Left lung (tissue), 10 donors: ENCODE data around the gene RNF125. TPM values are rescaled to one million over a fixed set of nuclear protein-coding genes. Genes with fewer than 3 reads are reported as not detected.
A peak's percentile ranks its signal among the peaks of the same experiment; 100 is the strongest.

Experiments
- ATAC-seq: fragments of 200-7000 bp; cut with Tn5 transposase; one replicate; pipeline ENCODE4 v1.9.1; 2020; ENCODE audit warnings: moderate library complexity
- DNase-seq, 4 donors: peaks; one replicate each; pipeline ENCODE4 v3.0.0-alpha.2; 2013 to 2020
- H3K27ac ChIP-seq, 2 donors: fragments of 200-600 bp; sonication (generic) in 1 of 2; one replicate each; pipeline versions ENCODE4 v1.5.0 to v1.8.0; 2020 to 2021
- H3K27me3 ChIP-seq, 2 donors: fragments of 200-600 bp; sonication (generic) in 1 of 2; one replicate each; pipeline versions ENCODE4 v1.5.0 to v1.8.0; 2020 to 2021
- H3K36me3 ChIP-seq, 2 donors: fragments of 200-600 bp; sonication (generic) in 1 of 2; one replicate each; pipeline versions ENCODE4 v1.5.0 to v1.8.0; 2020 to 2021
- H3K4me1 ChIP-seq, 2 donors: fragments of 200-600 bp; one replicate each; pipeline ENCODE4 v1.8.0; 2021
- H3K4me3 ChIP-seq, 2 donors: fragments of 200-600 bp; sonication (generic) in 1 of 2; one replicate each; pipeline versions ENCODE4 v1.5.0 to v1.8.0; 2020 to 2021; ENCODE audit warnings: mild to moderate bottlenecking in 1 of 2
- H3K9me3 ChIP-seq, 2 donors: fragments of 200-600 bp; sonication (generic) in 1 of 2; one replicate each; pipeline versions ENCODE4 v1.5.0 to v1.8.0; 2020 to 2021
- CTCF ChIP-seq, 2 donors: fragments of 200-600 bp; sonication (generic) in 1 of 2; IDR thresholded peaks; one replicate each; pipeline versions ENCODE4 v1.5.0 to v1.8.0; 2021; ENCODE audit warnings: antibody characterized with exemption in 2 of 2
- intact Hi-C, 2 donors: fragments of 100-400 bp; cut with DNase I; formaldehyde crosslinking; loops; one replicate each; pipeline versions ENCODE4 v1.11.2 to v1.14.2; 2022
- polyA plus RNA-seq, 6 donors: library from polyadenylated mRNA; unstranded; fragments of 120-200 nt; gene quantifications; one replicate each; pipeline ENCODE4 v1.2.1, GENCODE V29; 2013; ENCODE audit not compliant: insufficient read length in 6 of 6
- total RNA-seq, 2 donors: library from RNA; stranded (reverse); fragmentation: NEBNext Ultra II Directional; extraction: Animal tissue kit (Norgen Biotek cat#: 25700); gene quantifications; one replicate each; pipeline ENCODE4 v1.2.1, GENCODE V29; 2021
- donor health status: DM: no; HTN: yes; CAD: no.
- donor health status: DM: no; HTN: no; CAD: no.

Gene RNF125
- total and polyA plus RNA-seq, 8 donors: 4.3 to 9.7 (median 8.1) TPM

- peak overlapping the region in 1 of 2 donors; percentile 63 for H3K27ac ChIP-seq
- no peaks in the 10 kb centered on the region for H3K9me3 ChIP-seq
- no peaks in the 10 kb centered on the region for H3K27me3 ChIP-seq
- peaks cover 0 to 37% of the 10 kb centered on the region in 2 donors for H3K36me3 ChIP-seq
- H3K4me3 ChIP-seq: no peak overlapping the region
- H3K4me1 ChIP-seq: peaks cover 0 to 16% of the 10 kb centered on the region in 2 donors
- TF ChIP-seq CTCF (IDR thresholded peaks at IDR 0.05): no peak
- intact Hi-C loops: no loop called here
- DNase-seq (no peak), ATAC-seq (no peak)
Observed at GRCh38 chr18:32110005-32110404, 91.4 kb downstream of the RNF125 start.

- peaks cover 0 to 16% of the 10 kb centered on the region in 2 donors for H3K4me1 ChIP-seq
- no peak for DNase-seq
- intact Hi-C loops: no loop called here
- H3K27me3 ChIP-seq: no peaks in the 10 kb centered on the region
- no peak overlapping the region for H3K4me3 ChIP-seq
- no peak for ATAC-seq
- no peak for TF ChIP-seq CTCF (IDR thresholded peaks at IDR 0.05)
- no peaks in the 10 kb centered on the region for H3K9me3 ChIP-seq
- H3K36me3 ChIP-seq: peaks cover 0 to 50% of the 10 kb centered on the region in 2 donors
- peak overlapping the region in 1 of 2 donors; percentile 63 for H3K27ac ChIP-seq
Observed at GRCh38 chr18:32111706-32112105, 93.1 kb downstream of the RNF125 start.

GRCh38 chr18:32112826-32113225 lies 94.2 kb downstream of the RNF125 start:
- H3K4me1 ChIP-seq: peaks cover 0 to 16% of the 10 kb centered on the region in 2 donors
- TF ChIP-seq CTCF (IDR thresholded peaks at IDR 0.05): no peak
- H3K9me3 ChIP-seq: no peaks in the 10 kb centered on the region
- DNase-seq (no peak), ATAC-seq (no peak)
- no peak overlapping the region for H3K27ac ChIP-seq
- intact Hi-C loops: no loop called here
- H3K36me3 ChIP-seq: peaks cover 0 to 57% of the 10 kb centered on the region in 2 donors
- H3K27me3 ChIP-seq: no peaks in the 10 kb centered on the region
- no peak overlapping the region for H3K4me3 ChIP-seq

GRCh38 chr18:32114293-32114942 lies 95.8 kb downstream of the RNF125 start:
- Histone ChIP-seq H3K9me3 (no peaks in the 10 kb centered on the region), H3K36me3 (peaks cover 0 to 73% of the 10 kb centered on the region in 2 donors), H3K4me3 (no peak overlapping the region), H3K4me1 (peaks cover 0 to 16% of the 10 kb centered on the region in 2 donors), H3K27me3 (no peaks in the 10 kb centered on the region), H3K27ac (no peak overlapping the region)
- DNase-seq (peak in 1 of 4 donors; percentile 4), ATAC-seq (no peak)
- intact Hi-C loops: no loop called here
- no peak for TF ChIP-seq CTCF (IDR thresholded peaks at IDR 0.05)

- no peaks in the 10 kb centered on the region for H3K4me1 ChIP-seq
- H3K9me3 ChIP-seq: no peaks in the 10 kb centered on the region
- DNase-seq (no peak), ATAC-seq (no peak)
- no peak overlapping the region for H3K4me3 ChIP-seq
- H3K36me3 ChIP-seq: peaks cover 0 to 72% of the 10 kb centered on the region in 2 donors
- H3K27me3 ChIP-seq: no peaks in the 10 kb centered on the region
- intact Hi-C loops: no loop called here
- no peak overlapping the region for H3K27ac ChIP-seq
- TF ChIP-seq CTCF (IDR thresholded peaks at IDR 0.05): no peak
Observed at GRCh38 chr18:32122039-32122438, 103.4 kb downstream of the RNF125 start.

Other genes with a start within 250 kb of the RNF125 start
- gene TRAPPC8, start 75.7 kb upstream of the RNF125 start, total RNA-seq: 10 to 100 TPM; 49.0 to 49.1 TPM
- gene TRAPPC8, start 75.7 kb upstream of the RNF125 start, polyA plus RNA-seq: 10 to 100 TPM; 45.5 to 53.9 (median 50.7) TPM
- 10 to 100 TPM; 24.7 to 30.7 TPM for gene RNF138, start 73.0 kb downstream of the RNF125 start, total RNA-seq
- 10 to 100 TPM; 41.7 to 57.9 (median 54.6) TPM for gene RNF138, start 73.0 kb downstream of the RNF125 start, polyA plus RNA-seq
- not detected for gene MEP1B, start 171.2 kb downstream of the RNF125 start, total RNA-seq
- under 1 TPM; 0.07 to 0.47 (median 0.15) TPM for gene MEP1B, start 171.2 kb downstream of the RNF125 start, polyA plus RNA-seq